HepG2 (cell line): ENCODE results near the gene ADAM15. TPM values are rescaled to one million over a fixed set of nuclear protein-coding genes. Genes with fewer than 3 reads are reported as not detected.

ENCODE experiments used
- ARID4A ChIP-seq: sonication (generic); formaldehyde crosslinking; IDR thresholded peaks from 2 replicates; pipeline ENCODE4 v1.5.0; 2020; ENCODE audit warnings: mild to moderate bottlenecking, missing genetic modification reagents, borderline replicate concordance
- ARNTL ChIP-seq: sonication (generic); formaldehyde crosslinking; IDR thresholded peaks from 2 replicates; pipeline ENCODE4 v1.4.0; 2020; ENCODE audit warnings: mild to moderate bottlenecking, missing genetic modification reagents
- ATF3 ChIP-seq: sonication (generic); formaldehyde crosslinking; IDR thresholded peaks from 2 replicates; pipeline ENCODE4 v1.4.0; 2020; ENCODE audit warnings: missing genetic modification reagents
- CCDC6 ChIP-seq: sonication (generic); formaldehyde crosslinking; IDR thresholded peaks from 2 replicates; pipeline ENCODE4 v1.8.1; 2022; ENCODE audit warnings: mild to moderate bottlenecking, missing genetic modification reagents, moderate library complexity
- CREB3 ChIP-seq: sonication (generic); formaldehyde crosslinking; IDR thresholded peaks from 2 replicates; pipeline ENCODE4 v1.5.0; 2020; ENCODE audit warnings: missing genetic modification reagents
- FOXC1 ChIP-seq: sonication (generic); formaldehyde crosslinking; IDR thresholded peaks from 2 replicates; pipeline ENCODE4 v1.8.0; 2022; ENCODE audit warnings: mild to moderate bottlenecking, missing genetic modification reagents, borderline replicate concordance
- GATAD1 ChIP-seq: IDR thresholded peaks from 2 replicates; pipeline ENCODE4 v1.6.1; 2016; ENCODE audit warnings: missing genetic modification reagents, missing compliant biosample characterization
- GZF1 ChIP-seq: sonication (generic); formaldehyde crosslinking; IDR thresholded peaks from 2 replicates; pipeline ENCODE4 v1.5.1; 2020; ENCODE audit warnings: mild to moderate bottlenecking, missing genetic modification reagents
- JUNB ChIP-seq: sonication (generic); formaldehyde crosslinking; IDR thresholded peaks from 2 replicates; pipeline ENCODE4 v1.8.0; 2022; ENCODE audit warnings: missing genetic modification reagents, mild to moderate bottlenecking, borderline replicate concordance
- POLR2A ChIP-seq, 2 experiments: IDR thresholded peaks; 2 replicates each; pipeline ENCODE4 v1.6.1; 2011; ENCODE audit warnings: low read depth in 2 of 2, low read length in 2 of 2, mild to moderate bottlenecking in 1 of 2, moderate library complexity in 1 of 2; ENCODE audit not compliant: insufficient read depth in 1 of 2
- SRY ChIP-seq: sonication (generic); formaldehyde crosslinking; IDR thresholded peaks from 2 replicates; pipeline ENCODE4 v1.8.0; 2022; ENCODE audit warnings: mild to moderate bottlenecking, missing genetic modification reagents
- STAT6 ChIP-seq: sonication (generic); formaldehyde crosslinking; IDR thresholded peaks from 2 replicates; pipeline ENCODE4 v1.4.0; 2020; ENCODE audit warnings: missing genetic modification reagents, mild to moderate bottlenecking, borderline replicate concordance
- TEAD3 ChIP-seq: optimal IDR thresholded peaks from 2 replicates; pipeline ENCODE3; 2016; ENCODE audit warnings: borderline replicate concordance
- ZBTB46 ChIP-seq: sonication (generic); formaldehyde crosslinking; IDR thresholded peaks from 2 replicates; pipeline ENCODE4 v1.4.0; 2020; ENCODE audit warnings: mild to moderate bottlenecking, missing genetic modification reagents, borderline replicate concordance
- ZNF317 ChIP-seq: sonication (generic); formaldehyde crosslinking; IDR thresholded peaks from 2 replicates; pipeline ENCODE4 v1.5.0; 2020; ENCODE audit warnings: mild to moderate bottlenecking, missing genetic modification reagents
- ZNF550 ChIP-seq: sonication (generic); formaldehyde crosslinking; IDR thresholded peaks from 2 replicates; pipeline ENCODE4 v1.4.0; 2020; ENCODE audit warnings: mild to moderate bottlenecking, missing genetic modification reagents, borderline replicate concordance
- ZNF556 ChIP-seq: sonication (generic); formaldehyde crosslinking; IDR thresholded peaks from 2 replicates; pipeline ENCODE4 v1.4.0; 2020; ENCODE audit warnings: mild to moderate bottlenecking, missing genetic modification reagents, borderline replicate concordance
- ZNF615 ChIP-seq: sonication (generic); formaldehyde crosslinking; IDR thresholded peaks from 2 replicates; pipeline ENCODE4 v1.5.0; 2020; ENCODE audit warnings: mild to moderate bottlenecking, missing genetic modification reagents, borderline replicate concordance
- polyA plus RNA-seq, 8 experiments: library from polyadenylated mRNA; depleted of rRNA in 3 of 8; stranded (reverse) in 7 of 8; unstranded in 1 of 8; fragments of >200 nt; fragmentation: Illumina TruSeq in 4 of 8; extraction: Trizol in 4 of 8; gene quantifications; 2 replicates each; pipeline versions ENCODE4 v1.2.1 to v1.2.3, GENCODE V29; 2011 to 2016; ENCODE audit warnings: low read depth in 4 of 8, missing spikeins in 1 of 8, mixed read lengths in 1 of 8; ENCODE audit not compliant: insufficient read depth in 1 of 8
- total RNA-seq, 5 experiments: library from RNA; depleted of rRNA; stranded (reverse); fragments of >200 nt; fragmentation: Illumina TruSeq; extraction: Trizol; gene quantifications; 2 replicates each; pipeline ENCODE4 v1.2.3, GENCODE V29; 2016; ENCODE audit warnings: low read depth in 1 of 5

Gene ADAM15
- total and polyA plus RNA-seq, 2 of the 13 experiments (the other 11 are each of a cell fraction or from before 2014, with no cell fraction given): 17.9 to 25.6 TPM

- peak; percentile 36; the same call in 1 of the 2 replicates for TF ChIP-seq ARID4A (CRISPR knock-in tag)
- TF ChIP-seq ZNF317 (CRISPR knock-in tag): peak; percentile 49; the same call in 1 of the 2 replicates
- TF ChIP-seq GATAD1 (CRISPR knock-in tag): no peak
- no peak for TF ChIP-seq STAT6
- no peak for TF ChIP-seq JUNB (CRISPR knock-in tag)
- TF ChIP-seq ZNF550 (CRISPR knock-in tag): no peak
- TF ChIP-seq CCDC6: no peak; the same call in 1 of the 2 replicates
- TF ChIP-seq ATF3 (CRISPR knock-in tag): no peak
- no peak for TF ChIP-seq ZNF615
- TF ChIP-seq ZNF556: 0 out of 2 replicates have a peak, but pooled peaks have one; percentile 1
- TF ChIP-seq ARNTL (CRISPR knock-in tag): no peak
- no peak for TF ChIP-seq TEAD3 (CRISPR knock-in tag)
- no peak for TF ChIP-seq ZBTB46 (CRISPR knock-in tag)
- TF ChIP-seq POLR2A (IDR thresholded peaks at IDR 0.05; ENCODE audit: insufficient read depth in 1 of 2, low read depth in 2 of 2, low read length in 2 of 2): 0 out of 4 replicates have a peak, but pooled peaks of 1 of the 2 experiments have one; percentile 31
- no peak for TF ChIP-seq GZF1 (CRISPR knock-in tag)
- TF ChIP-seq FOXC1 (CRISPR knock-in tag): no peak; the same call in 1 of the 2 replicates
- no peak for TF ChIP-seq CREB3 (CRISPR knock-in tag)
- TF ChIP-seq SRY (CRISPR knock-in tag): no peak
Observed at GRCh38 chr1:155070721-155071569, 19.8 kb downstream of the ADAM15 start (continued).
